GM10266 (cell line): ENCODE data around the gene CAMTA1.

ENCODE experiments used
- DNase-seq: peaks from one replicate; pipeline ENCODE4 v3.0.0; 2012; ENCODE audit errors: extremely low spot score
- CTCF ChIP-seq: IDR thresholded peaks from 2 replicates; pipeline ENCODE4 v1.5.1; 2012; ENCODE audit warnings: mild to moderate bottlenecking, low read depth; ENCODE audit not compliant: control insufficient read depth, insufficient read depth; ENCODE audit errors: missing control alignments

Gene CAMTA1

GRCh38 chr1:7672864-7673263 is 887.6 kb downstream of the CAMTA1 start:
- no peak for TF ChIP-seq CTCF
- DNase-seq = no peak

- TF ChIP-seq CTCF = no peak
Measured at GRCh38 chr1:7674972-7675371, 889.7 kb downstream of the CAMTA1 start.

DNA sequence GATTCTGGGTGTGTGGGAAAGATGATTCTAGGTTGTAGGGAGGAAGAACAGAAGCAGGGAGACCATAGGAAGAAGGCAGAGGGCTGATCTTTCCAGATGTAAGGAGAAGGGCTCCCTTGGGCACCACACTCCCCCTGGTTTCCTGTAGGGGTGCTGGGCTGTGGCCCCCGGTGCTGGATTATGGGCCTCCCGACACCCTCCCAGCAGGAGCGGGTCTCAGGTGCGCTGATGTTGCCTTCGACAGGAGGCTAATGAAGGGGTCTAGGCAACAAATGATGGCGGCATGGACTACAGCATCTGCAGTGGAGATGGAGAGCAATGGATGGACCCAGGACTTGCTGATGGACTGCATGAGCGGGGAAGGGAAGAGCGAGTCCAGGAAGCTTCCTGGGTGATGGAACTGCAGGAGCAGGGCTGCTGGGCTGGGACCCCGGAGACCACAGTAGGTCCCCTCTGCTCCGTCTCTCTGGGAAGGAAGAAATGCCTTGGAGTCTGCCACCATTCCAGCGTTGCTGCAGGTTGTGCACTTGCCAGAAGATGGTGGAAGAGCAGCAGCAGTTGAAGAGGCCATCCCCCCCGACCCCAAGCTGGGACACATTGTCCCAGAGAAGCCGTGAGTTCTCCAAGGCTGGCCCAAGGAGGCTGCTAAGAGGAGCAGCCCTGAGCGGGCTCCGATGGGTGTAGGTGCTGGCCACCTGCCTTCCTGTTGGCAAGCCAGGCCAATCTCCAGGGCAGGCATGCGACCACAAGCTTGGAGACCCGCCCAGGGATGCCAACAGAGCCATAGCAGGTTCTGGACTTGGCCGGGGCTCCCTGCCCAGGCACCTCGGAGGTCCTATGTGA is 890.4 kb downstream of the CAMTA1 start:
- DNase-seq = no peak
- TF ChIP-seq CTCF = no peak

More at GRCh38 chr1:7674972-7675371, 889.7 kb downstream of the CAMTA1 start:
- no peak for DNase-seq

DNA sequence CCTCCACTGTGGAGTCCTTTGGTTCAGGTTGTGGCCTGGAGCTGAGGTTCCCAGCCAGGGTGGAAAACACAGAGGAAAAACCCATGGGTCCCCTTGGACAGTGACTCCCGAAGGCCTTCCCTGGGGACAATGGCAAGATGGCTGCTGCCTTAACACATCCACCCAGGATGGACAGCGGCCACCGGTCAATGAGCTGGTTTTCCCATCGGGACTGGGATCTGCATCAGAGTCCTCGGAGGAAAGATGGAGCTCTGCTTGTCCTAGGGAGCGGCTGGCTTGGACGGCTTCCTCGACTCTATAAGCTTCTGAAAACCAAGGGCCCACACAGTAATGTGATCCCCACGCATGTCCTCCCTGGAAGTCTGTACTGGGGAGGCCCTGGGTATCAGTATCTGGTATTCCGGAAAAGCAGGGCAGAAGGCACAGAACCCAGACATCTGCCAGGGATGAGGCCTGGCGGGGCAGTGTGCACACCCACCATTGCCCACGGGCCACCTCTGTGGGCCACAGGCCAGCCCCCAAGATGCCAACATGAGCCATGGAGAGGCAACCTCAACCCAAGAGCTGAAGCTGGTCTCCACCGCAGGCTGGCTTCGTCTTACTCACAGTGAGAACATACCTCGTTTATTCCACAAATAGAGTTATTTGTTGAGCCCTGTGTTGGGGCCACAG is 891.2 kb downstream of the CAMTA1 start:
- TF ChIP-seq CTCF = no peak
- DNase-seq = no peak

- no peak for DNase-seq
- no peak for TF ChIP-seq CTCF
Measured at GRCh38 chr1:7677111-7677510, 891.9 kb downstream of the CAMTA1 start.

DNA sequence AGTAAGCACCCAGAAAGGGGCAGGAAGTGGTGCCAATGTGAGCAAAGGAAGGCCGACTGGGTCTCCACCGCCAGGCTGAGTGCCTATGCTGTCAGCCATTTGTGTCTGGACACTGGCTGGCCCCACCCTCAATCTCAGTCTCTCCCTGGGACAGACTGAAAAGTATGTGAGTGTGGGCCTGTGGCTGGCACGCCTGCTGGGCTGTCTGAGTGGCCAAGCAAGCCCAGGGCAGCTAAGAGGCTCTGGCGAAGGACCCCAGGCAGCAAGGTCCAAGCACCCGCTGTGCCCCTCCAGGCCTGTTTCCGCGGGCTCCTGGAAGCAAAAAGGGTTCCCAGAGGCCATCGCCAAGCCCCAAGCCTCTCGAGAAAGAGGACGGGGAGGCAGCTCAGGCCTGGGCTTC is 892.6 kb downstream of the CAMTA1 start:
- TF ChIP-seq CTCF = no peak
- no peak for DNase-seq

DNA sequence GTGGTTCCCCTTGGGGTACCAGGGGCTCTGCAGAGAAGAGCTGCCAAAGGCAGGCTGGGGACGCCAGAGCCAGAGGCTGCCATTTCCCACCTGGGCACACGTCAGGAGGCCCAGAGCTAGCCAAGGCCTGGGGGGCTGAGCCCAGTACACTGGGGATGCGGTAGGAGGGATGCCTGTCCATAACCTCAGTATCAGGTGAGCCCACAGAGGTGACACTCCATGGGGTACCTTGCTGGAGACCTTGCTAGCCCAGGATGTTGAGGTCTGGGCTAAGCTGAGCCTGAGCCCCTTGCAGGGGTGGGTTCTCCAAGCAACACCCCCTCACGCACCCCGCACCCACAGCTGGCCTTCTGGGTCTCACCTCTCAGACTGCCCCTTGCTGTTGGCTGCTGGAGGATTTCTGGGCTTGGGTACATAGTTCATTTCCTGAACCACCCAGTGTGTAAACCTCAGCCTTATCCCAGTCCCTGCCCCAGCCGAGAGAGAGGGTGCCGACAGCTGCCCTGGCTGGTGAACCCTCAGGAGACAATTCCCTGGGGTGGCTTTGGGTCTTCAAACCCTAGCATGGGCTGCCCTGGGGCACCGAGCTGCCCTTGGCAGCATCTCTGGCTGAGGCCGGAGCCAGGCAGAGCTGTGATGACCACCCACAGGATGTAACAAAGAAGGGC is 893.4 kb downstream of the CAMTA1 start:
- no peak for DNase-seq
- no peak for TF ChIP-seq CTCF
